Lung microvascular endothelial cell (primary cell): ENCODE measurements around the gene RPS21. TPM values are rescaled to one million over a fixed set of nuclear protein-coding genes. Genes with fewer than 3 reads are reported as not detected.

ENCODE experiments used
- DNase-seq, 2 donors: peaks; one replicate each; pipeline versions ENCODE4 v3.0.0 to v3.0.0-alpha.2; 2010; ENCODE audit warnings: low read depth in 2 of 2
- total RNA-seq: library from RNA; depleted of rRNA; stranded (reverse); fragments of >200 nt; gene quantifications from 2 replicates; pipeline ENCODE4 v1.2.1, GENCODE V29; 2014

Gene RPS21
- total RNA-seq, 1 donor from 2014 or later: 1,048 TPM

DNA sequence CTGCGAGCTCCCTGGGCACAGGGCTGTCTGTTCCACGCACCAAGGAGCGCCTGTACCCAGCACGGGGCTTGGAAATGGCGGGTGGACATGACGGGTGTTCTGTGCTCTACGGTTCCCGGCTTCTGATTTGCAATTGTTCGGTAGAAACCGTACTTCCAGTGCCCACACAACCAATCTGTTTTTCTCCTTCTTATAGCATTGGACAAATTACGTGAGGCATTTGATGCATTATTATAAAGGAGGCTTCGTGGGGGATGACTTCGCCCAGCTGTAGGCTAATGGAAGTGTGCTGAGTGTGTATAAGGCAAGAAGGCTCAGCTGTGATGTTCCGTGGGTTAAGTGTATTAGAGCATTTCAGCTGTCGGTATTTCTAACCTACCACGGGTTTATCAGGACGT, 9.8 kb upstream of the RPS21 start:
- no peak for DNase-seq

GRCh38 chr20:62377615-62378178, 9.2 kb upstream of the RPS21 start:
- no peak for DNase-seq

GRCh38 chr20:62378215-62378614, 8.7 kb upstream of the RPS21 start:
- no peak for DNase-seq

DNA sequence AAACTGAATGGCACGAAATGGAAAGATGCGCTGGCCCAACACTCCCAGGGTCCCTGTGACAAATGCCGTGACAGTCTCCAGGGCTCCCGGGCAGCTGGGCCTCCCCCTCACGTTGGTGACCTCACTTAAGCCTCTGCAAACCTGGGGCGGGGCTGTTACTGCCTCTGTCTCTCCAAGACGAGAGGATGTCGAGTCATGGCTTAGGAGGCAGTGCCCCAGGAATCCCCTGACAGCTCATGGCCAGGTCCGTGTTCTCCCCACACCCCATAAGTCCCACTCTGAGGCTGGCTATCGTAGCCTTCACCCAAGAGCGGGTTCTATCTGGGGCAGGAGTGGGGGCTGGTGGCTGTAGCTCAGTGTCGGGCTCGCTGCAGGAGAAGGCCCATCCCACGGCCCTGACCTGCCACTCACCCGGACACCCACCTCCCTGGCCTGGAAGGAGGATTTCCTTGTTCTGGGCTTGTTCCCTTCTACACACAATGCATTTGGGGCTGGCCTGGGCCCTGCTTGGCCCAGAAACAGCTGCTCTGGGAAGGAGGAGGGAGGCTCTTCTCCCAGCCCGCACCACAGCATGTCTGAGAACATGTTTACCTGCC, 5.6 kb upstream of the RPS21 start:
- peak in 1 of 2 donors; percentile 47 for DNase-seq

DNA sequence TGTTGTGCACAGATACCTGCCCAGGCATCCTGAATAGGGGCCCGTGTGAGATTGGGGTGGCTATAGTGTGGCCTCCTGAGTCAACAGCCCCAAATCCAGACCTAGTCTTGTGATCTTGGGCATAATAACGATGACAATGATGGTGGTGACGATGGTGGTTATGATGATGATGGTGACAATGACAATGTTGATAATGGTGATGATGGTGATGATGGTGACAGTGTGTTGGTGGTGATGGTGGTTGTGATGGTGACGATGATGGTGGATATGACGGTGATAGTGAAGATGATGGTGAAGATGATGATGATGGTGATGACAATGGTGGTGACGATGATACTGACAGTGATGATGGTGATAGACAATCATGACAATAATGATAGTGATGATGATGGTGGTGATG, 5.1 kb upstream of the RPS21 start:
- no peak for DNase-seq

GRCh38 chr20:62382306-62383198, 4.4 kb upstream of the RPS21 start:
- peak; percentile 80 to 89 for DNase-seq

GRCh38 chr20:62387219-62387913, 463 bp downstream of the RPS21 start:
- no peak for DNase-seq

- no peak for DNase-seq
Observed at GRCh38 chr20:62387933-62388635, 1.2 kb downstream of the RPS21 start.

DNA sequence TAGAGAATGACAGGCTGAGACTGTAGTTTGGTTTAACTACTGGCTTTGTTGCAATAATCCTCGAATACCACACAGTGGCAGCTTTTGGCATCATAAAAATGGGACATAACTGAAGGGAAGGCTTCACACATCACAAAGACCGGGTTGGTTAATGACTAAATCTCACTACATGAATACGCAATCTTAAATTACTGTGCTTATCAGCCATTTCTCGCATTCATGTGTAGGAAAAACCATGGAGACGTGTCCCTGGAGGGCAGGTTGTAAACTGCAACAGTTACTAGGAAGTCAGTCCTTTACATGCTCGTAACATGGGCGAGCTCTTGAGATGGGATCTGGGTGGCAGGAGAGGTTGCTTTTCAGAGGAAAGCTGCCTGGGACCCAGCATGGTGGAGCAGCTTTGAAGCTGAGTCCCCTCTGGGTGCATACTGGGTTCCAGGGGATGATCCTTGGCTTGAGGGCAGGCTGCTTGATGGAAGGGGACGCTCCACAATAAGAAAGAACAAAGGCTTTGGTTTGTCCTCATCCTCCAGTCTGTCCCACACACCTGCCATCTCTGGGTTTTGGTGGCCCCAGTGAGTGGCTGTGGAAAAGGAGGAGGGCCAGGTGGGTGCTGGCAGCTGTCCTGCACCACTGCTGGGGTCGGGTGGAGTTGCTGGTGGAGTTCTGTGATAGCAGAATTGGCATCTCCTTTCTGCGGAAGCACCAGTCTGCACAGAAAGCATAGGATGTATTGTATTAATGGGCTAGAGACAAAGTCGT, 2.1 kb downstream of the RPS21 start:
- DNase-seq: no peak

GRCh38 chr20:62389601-62390087, 2.7 kb downstream of the RPS21 start:
- no peak for DNase-seq

DNA sequence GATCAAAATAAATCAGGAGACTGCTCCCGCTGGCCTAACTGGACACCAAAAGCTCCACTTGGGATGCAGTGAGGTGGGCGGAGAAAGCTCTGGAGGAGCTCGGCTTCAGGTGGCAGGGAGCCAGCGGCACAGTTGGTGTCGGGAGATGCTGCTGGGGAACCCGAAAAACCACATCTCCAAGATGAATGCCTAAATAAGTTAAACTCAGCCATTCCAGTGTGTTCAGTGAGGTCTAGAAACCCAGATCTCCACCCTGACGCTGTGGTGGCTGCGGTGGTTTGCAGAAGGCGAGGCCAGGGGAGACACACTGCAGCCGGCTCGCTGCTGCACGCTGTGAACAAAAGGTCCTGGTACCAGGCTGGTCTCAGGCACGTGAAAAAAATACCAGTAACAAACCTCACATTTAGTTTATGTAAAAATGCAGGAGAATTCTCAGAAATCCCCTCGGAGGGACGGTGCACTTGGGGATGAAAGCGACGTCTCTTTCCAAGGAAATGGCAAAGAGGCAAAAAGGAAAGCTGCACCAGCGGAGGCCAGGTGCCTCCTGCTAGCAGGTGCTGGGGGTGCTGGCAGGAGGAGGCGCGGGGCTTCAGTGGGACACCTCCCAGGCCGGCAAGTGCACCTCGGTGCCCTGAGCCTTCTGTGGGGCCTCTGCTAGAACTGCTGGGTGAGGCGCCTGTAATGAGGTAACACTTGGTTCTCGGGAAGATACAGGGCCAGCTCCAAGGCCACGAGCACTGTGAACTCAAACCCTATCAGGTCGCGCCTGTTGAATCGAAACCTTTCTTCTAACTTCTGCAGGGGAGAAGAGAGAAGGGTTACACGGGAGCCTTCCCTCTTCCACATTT, 3.6 kb downstream of the RPS21 start:
- no peak for DNase-seq

DNA sequence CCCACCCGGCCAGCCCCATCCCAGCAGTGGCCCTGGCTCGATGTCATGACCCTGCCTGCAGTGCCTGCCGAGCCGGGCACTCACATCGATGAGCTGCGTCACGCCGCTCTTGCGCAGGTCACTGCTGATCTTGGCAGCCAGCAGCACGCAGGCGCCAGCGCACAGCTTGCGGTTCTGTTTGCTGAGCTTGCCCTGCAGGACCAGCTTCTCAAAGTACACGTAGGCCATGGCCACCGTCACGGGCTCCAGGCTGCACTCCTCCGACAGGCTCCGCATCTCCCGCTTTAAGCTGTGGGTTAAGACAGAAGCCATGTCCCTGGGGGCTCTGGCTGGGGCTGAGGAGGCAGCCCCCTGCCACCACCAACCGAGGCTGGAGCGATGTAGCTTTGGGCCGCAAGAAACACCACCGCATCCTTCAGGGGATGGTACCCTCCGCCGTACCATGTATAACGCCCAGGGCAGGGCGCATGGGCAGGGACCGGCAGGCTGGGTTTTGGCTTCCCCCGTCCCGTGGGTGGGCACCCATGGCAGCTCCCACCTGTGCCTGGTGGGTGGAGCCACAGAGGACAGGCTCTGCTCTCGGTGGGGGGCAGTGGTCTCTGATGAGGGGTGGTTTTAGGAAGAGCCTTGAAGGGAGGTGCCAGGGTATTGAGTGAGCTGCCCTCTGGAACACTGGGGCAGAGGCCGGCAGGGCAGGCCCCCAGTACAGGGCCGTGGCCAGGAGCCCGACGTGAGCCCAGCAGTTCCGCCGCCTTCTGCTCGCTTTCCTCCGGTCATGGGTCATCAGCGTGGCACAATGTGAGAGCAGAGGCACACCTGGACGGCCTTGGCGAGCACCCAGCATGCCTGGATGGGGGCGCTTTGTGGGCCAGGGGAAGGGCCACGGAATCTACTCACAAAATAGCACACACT, 4.5 kb downstream of the RPS21 start:
- no peak for DNase-seq

DNA sequence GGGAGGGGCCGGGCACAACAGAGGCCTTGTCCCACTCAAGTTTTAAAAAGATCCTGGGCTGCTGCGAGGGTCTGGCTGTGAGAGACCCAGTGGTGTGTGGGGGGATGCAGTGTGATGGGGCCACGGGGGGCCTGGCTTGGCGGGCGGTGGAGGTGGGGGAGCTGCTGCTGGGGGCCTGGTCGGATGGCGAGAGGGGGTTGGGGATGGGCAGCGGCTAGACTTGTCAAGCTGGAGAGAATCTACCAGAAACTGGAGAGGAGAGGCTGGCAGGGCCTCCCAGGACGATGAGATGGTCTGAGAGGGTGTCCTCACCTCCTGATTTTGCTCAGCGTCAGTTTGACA, 5.1 kb downstream of the RPS21 start:
- no peak for DNase-seq

GRCh38 chr20:62392621-62393334, 5.9 kb downstream of the RPS21 start:
- no peak for DNase-seq

GRCh38 chr20:62393335-62393665, 6.4 kb downstream of the RPS21 start:
- no peak for DNase-seq

GRCh38 chr20:62393830-62394229, 6.9 kb downstream of the RPS21 start:
- DNase-seq: no peak

DNA sequence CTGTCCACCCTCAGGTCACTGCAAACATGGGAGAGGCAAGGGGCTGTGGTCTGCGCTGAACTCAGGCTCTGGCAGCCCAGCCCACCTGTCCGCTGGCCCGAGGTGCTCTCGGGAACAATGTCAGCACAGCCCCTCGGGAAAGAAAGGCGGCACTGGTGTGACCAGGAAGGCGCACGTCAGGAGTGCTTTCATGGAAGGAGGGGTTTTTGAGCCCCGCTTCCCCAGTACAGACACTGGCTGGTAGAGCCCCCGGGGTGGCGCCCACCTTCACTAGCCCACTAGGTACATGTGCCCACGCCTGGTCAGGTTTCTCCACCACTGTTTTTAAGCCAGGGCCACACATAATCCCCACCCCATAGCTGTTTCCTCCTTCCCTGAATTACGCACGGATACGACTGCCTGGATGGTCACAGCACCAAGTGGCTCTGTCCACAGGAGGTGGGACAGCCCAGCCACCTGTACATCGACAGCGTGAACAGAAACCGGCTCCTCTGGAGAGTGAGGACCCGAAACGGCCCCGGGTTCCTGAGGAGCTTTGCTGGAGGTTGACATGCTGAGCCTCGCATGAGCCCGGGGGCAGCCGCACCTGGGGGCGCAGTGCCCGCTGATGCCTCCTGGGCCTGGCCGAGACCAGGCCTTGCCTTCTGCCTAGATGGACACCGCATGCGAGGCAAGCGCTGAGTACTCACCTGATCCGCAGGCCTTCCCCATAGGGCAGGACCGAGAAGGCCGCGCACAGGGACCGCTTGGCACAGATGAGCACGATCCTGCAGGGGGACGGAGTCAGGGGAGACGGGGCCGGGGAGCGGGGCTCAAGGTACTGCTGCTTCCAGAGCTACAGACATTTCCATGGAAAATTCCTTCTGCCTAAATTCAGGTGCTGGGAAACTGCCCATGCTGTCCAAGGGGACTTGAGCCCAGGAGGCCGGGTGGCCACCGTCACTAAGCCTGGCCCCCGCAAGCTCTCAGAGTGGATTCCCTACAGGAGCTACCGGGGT, 7.6 kb downstream of the RPS21 start:
- no peak for DNase-seq
